B cell (primary cell): ENCODE measurements around the gene FNDC3A. TPM values are rescaled to one million over a fixed set of nuclear protein-coding genes. Genes with fewer than 3 reads are reported as not detected.
"Not testable (repeated sequence)": the region's sequence is repeated elsewhere in the genome, so short reads cannot be mapped to it uniquely, and the experiment has no call there.

Source experiments
- ATAC-seq: fragments of 200-7000 bp; cut with Tn5 transposase; one replicate; pipeline ENCODE4 v1.10.0; 2021; ENCODE audit warnings: low read depth, mild to moderate bottlenecking, moderate number of reproducible peaks, moderate library complexity
- CTCF ChIA-PET: fragments of 350-600 bp; sonication (Branson Sonifier 250); formaldehyde crosslinking; loops from one replicate; lab custom pipeline; 2021; ENCODE audit warnings: antibody characterized with exemption, inconsistent platforms; lab: Charles Lee
- POLR2A ChIA-PET: fragments of 350-600 bp; sonication (Branson Sonifier 250); formaldehyde crosslinking; loops from one replicate; lab custom pipeline; 2021; ENCODE audit warnings: antibody characterized with exemption; lab: Charles Lee
- DNase-seq: peaks from one replicate; pipeline ENCODE4 v3.0.0; 2013
- H2AFZ ChIP-seq: 2 replicates; pipeline ENCODE4 v1.6.1; 2012; ENCODE audit warnings: mild to moderate bottlenecking, low read depth, low read length; ENCODE audit not compliant: insufficient read depth, poor library complexity, severe bottlenecking
- H3K27ac ChIP-seq, 2 donors: 1 replicate in 1 of 2; 2 replicates in 1 of 2; pipeline ENCODE4 v1.5.1; 2012 to 2013; ENCODE audit warnings: low read length in 2 of 2, mild to moderate bottlenecking in 2 of 2, moderate library complexity in 1 of 2
- H3K27me3 ChIP-seq, 4 experiments: fragments of 200-600 bp in 1 of 4; sonication (generic) in 1 of 4; replicated peaks in 1 of 4; 1 replicate in 2 of 4; 2 replicates in 2 of 4; pipeline versions ENCODE4 v1.6.1 to v1.7.0; 2013 to 2016; ENCODE audit warnings: low read length in 3 of 4, mild to moderate bottlenecking in 2 of 4, mixed read lengths in 1 of 4, moderate library complexity in 1 of 4; ENCODE audit not compliant: insufficient read depth in 4 of 4, control insufficient read depth in 3 of 4; ENCODE audit errors: control extremely low read depth in 1 of 4
- H3K36me3 ChIP-seq, 2 experiments: replicated peaks in 1 of 2; 1 replicate in 1 of 2; 2 replicates in 1 of 2; pipeline versions ENCODE4 v1.6.1 to v1.7.1; 2013; ENCODE audit warnings: low read length in 1 of 2; ENCODE audit not compliant: insufficient read depth in 2 of 2, control insufficient read depth in 1 of 2; ENCODE audit errors: control extremely low read depth in 1 of 2, extremely low read depth in 1 of 2
- H3K4me1 ChIP-seq, 2 donors: fragments of 200-600 bp in 1 of 2; sonication (generic) in 1 of 2; 1 replicate in 1 of 2; 2 replicates in 1 of 2; pipeline versions ENCODE4 v1.5.1 to v1.6.1; 2013 to 2017; ENCODE audit warnings: low read length in 2 of 2; ENCODE audit not compliant: control insufficient read depth in 2 of 2, insufficient read depth in 2 of 2
- H3K4me2 ChIP-seq: replicated peaks from 2 replicates; pipeline ENCODE3; 2012; ENCODE audit warnings: mild to moderate bottlenecking, low read depth, low read length; ENCODE audit not compliant: poor library complexity, severe bottlenecking
- H3K4me3 ChIP-seq, 5 experiments: fragments of 200-600 bp in 1 of 5; sonication (generic) in 1 of 5; 1 replicate in 3 of 5; 2 replicates in 2 of 5; pipeline versions ENCODE4 v1.5.1 to v1.7.0; 2011 to 2016; ENCODE audit warnings: low read length in 4 of 5, mild to moderate bottlenecking in 4 of 5, low read depth in 2 of 5, control low read depth in 1 of 5, moderate library complexity in 1 of 5; ENCODE audit not compliant: insufficient read depth in 1 of 5; ENCODE audit errors: control extremely low read depth in 1 of 5, extremely low read depth in 1 of 5
- H3K79me2 ChIP-seq: fragments of 200-600 bp; sonication (generic); one replicate; pipeline ENCODE4 v1.6.0; 2016; ENCODE audit warnings: low read length; ENCODE audit not compliant: control insufficient read depth, insufficient read depth
- H3K9ac ChIP-seq: fragments of 200-600 bp; sonication (generic); 2 replicates; pipeline ENCODE4 v1.6.1; 2017; ENCODE audit warnings: mild to moderate bottlenecking, low read length, moderate library complexity
- H3K9me3 ChIP-seq, 3 donors: one replicate each; pipeline versions ENCODE4 v1.6.1 to v1.7.1; 2013; ENCODE audit warnings: low read length in 2 of 3; ENCODE audit not compliant: control insufficient read depth in 2 of 3, insufficient read depth in 1 of 3; ENCODE audit errors: control extremely low read depth in 1 of 3
- H4K20me1 ChIP-seq: 2 replicates; pipeline ENCODE4 v1.6.0; 2012; ENCODE audit warnings: mild to moderate bottlenecking, low read length; ENCODE audit not compliant: insufficient read depth, control insufficient read depth, poor library complexity, severe bottlenecking
- H3K27ac Mint-ChIP-seq: one replicate; pipeline ENCODE4 v1.8.0; 2021; ENCODE audit warnings: mixed read lengths
- H3K27me3 Mint-ChIP-seq: one replicate; pipeline ENCODE4 v1.8.0; 2021; ENCODE audit warnings: mixed read lengths
- H3K4me1 Mint-ChIP-seq: one replicate; pipeline ENCODE4 v1.8.0; 2021; ENCODE audit warnings: mixed read lengths
- H3K4me3 Mint-ChIP-seq: one replicate; pipeline ENCODE4 v1.8.0; 2021; ENCODE audit warnings: mixed read lengths
- H3K9me3 Mint-ChIP-seq: one replicate; pipeline ENCODE4 v1.8.0; 2022; ENCODE audit warnings: mixed read lengths; ENCODE audit not compliant: insufficient read depth
- CTCF ChIP-seq: fragments of 200-600 bp; IDR thresholded peaks from one replicate; pipeline ENCODE4 v1.8.0; 2022; ENCODE audit warnings: antibody characterized with exemption, mild to moderate bottlenecking
- EZH2 ChIP-seq: IDR thresholded peaks from 2 replicates; pipeline ENCODE4 v1.6.1; 2012; ENCODE audit warnings: borderline replicate concordance, low read depth, mild to moderate bottlenecking, moderate library complexity, low read length; ENCODE audit not compliant: insufficient read depth, poor library complexity, severe bottlenecking
- WGBS: methylation state at CpG from one replicate; pipeline ENCODE4 v1.1.5; 2013; ENCODE audit warnings: missing lambda C conversion rate; ENCODE audit not compliant: insufficient coverage; 5-methylcytosine and 5-hydroxymethylcytosine counted together
- intact Hi-C: fragments of 100-400 bp; cut with micrococcal nuclease; formaldehyde crosslinking; loops from one replicate; pipeline ENCODE4 v1.10.0; 2022
- polyA plus RNA-seq: library from polyadenylated mRNA; depleted of rRNA; stranded (reverse); fragments of >200 nt; gene quantifications from 2 replicates; pipeline ENCODE4 v1.2.3, GENCODE V29; 2012
- total RNA-seq, 2 donors: library from RNA; stranded (reverse); fragments of 120-200 nt in 1 of 2; gene quantifications; 1 replicate in 1 of 2; 2 replicates in 1 of 2; pipeline versions ENCODE4 v1.2.3 to v1.2.4, GENCODE V29; 2013 to 2022

The FNDC3A gene
- total and polyA plus RNA-seq, 2 donors (not counting 1 experiment from before 2014, with no cell fraction given), result 13.5 to 37.1 TPM

GRCh38 chr13:48998641-48999292 lies 23.1 kb downstream of the FNDC3A start:
- Histone ChIP-seq H3K9ac (no peak overlapping the region), H4K20me1 (peaks cover 5% of the 10 kb centered on the region), H3K79me2 (peaks cover 59% of the 10 kb centered on the region), H3K4me1 (no peaks in the 10 kb centered on the region), H3K36me3 (peaks cover 0 to 2% of the 10 kb centered on the region in 2 experiments), H3K4me2 (no peak overlapping the region), H3K27ac (no peak overlapping the region), H3K9me3 (peaks cover 0 to 15% (median 5%) of the 10 kb centered on the region in 3 donors), H3K27me3 (no peaks in the 10 kb centered on the region), H2AFZ (no peak overlapping the region), H3K4me3 (no peak overlapping the region)
- no peak for ATAC-seq
- Mint-ChIP-seq H3K27me3 (no peaks in the 10 kb centered on the region), H3K9me3 (peaks cover 11% of the 10 kb centered on the region), H3K4me1 (peaks cover 14% of the 10 kb centered on the region), H3K27ac (no peak overlapping the region), H3K4me3 (no peak overlapping the region)
- intact Hi-C loops, result no loop called here
- POLR2A ChIA-PET, result no interaction called here
- DNase-seq, result no peak
- TF ChIP-seq EZH2, result no peak
- TF ChIP-seq CTCF, result no peak
- WGBS, result 59% methylated on average over 5 of the region's 5 CpGs
- CTCF ChIA-PET, result interaction anchor here (1.8 kb wide), 1 partner anchor 10 kb away, joined by 5 read pairs; no protein-coding TSS in a partner anchor

GRCh38 chr13:49000247-49000646 lies 24.5 kb downstream of the FNDC3A start:
- H3K4me1 ChIP-seq, result no peaks in the 10 kb centered on the region
- no peak overlapping the region for H3K9ac ChIP-seq
- Mint-ChIP-seq H3K4me3 (no peak overlapping the region), H3K9me3 (peaks cover 11% of the 10 kb centered on the region), H3K4me1 (peaks cover 14% of the 10 kb centered on the region), H3K27ac (no peak overlapping the region), H3K27me3 (no peaks in the 10 kb centered on the region)
- ATAC-seq, result no peak
- POLR2A ChIA-PET, result no interaction called here
- no peak overlapping the region for H2AFZ ChIP-seq
- H3K36me3 ChIP-seq, result peaks cover 0 to 2% of the 10 kb centered on the region in 2 experiments
- no peak for DNase-seq
- CTCF ChIA-PET, result no interaction called here
- H3K4me3 ChIP-seq, result no peak overlapping the region
- no peak overlapping the region for H3K4me2 ChIP-seq
- TF ChIP-seq CTCF, result no peak
- no peak for TF ChIP-seq EZH2
- no peak overlapping the region for H3K27ac ChIP-seq
- no peaks in the 10 kb centered on the region for H3K27me3 ChIP-seq
- peaks cover 5% of the 10 kb centered on the region for H4K20me1 ChIP-seq
- H3K79me2 ChIP-seq, result peaks cover 49% of the 10 kb centered on the region
- intact Hi-C loops, result no loop called here
- no CpG with 5 or more reads among the region's 1 CpG for WGBS
- peaks cover 0 to 15% (median 5%) of the 10 kb centered on the region in 3 donors for H3K9me3 ChIP-seq

GRCh38 chr13:49018986-49019635 lies 43.4 kb downstream of the FNDC3A start:
- CTCF ChIA-PET, H3K27me3 Mint-ChIP-seq, H3K4me2 ChIP-seq, H3K79me2 ChIP-seq, intact Hi-C loops, ATAC-seq, H3K9me3 ChIP-seq, H3K4me3 Mint-ChIP-seq, H2AFZ ChIP-seq, DNase-seq, H3K4me3 ChIP-seq, H3K4me1 Mint-ChIP-seq, H3K27ac Mint-ChIP-seq, H3K9ac ChIP-seq, POLR2A ChIA-PET, H3K4me1 ChIP-seq, H3K27ac ChIP-seq, H3K9me3 Mint-ChIP-seq, H3K27me3 ChIP-seq, H3K36me3 ChIP-seq: not testable (repeated sequence)
- WGBS, result over 99% methylated on average over 13 of the region's 28 CpGs
- H4K20me1 ChIP-seq, result peaks cover 16% of the 10 kb centered on the region
